Measurements from ENCODE around the gene MACROD2.
"Not testable (repeated sequence)": the region's sequence is repeated elsewhere in the genome, so short reads cannot be mapped to it uniquely, and the experiment has no call there.

MACROD2 gene

GRCh38 chr20:15506311-15506710, 1511.0 kb downstream of the MACROD2 start:
- no peaks in the 10 kb centered on the region for H3K9me3 ChIP-seq (ENCODE audit: low read length)
- no peaks in the 10 kb centered on the region for H3K4me1 ChIP-seq (ENCODE audit: insufficient read depth, low read length)
- no peak overlapping the region for H2AFZ ChIP-seq (ENCODE audit: low read depth, low read length)
- no peaks in the 10 kb centered on the region for H3K36me3 ChIP-seq (ENCODE audit: insufficient read depth, low read length)
- H3K27me3 ChIP-seq (ENCODE audit: insufficient read depth, low read length): no peaks in the 10 kb centered on the region
- no peak overlapping the region for H3K4me3 ChIP-seq (ENCODE audit: low read length)

- Histone ChIP-seq H3K36me3 (ENCODE audit: insufficient read depth, low read length) (no peaks in the 10 kb centered on the region), H3K4me3 (ENCODE audit: low read length) (no peak overlapping the region), H3K27me3 (ENCODE audit: insufficient read depth, low read length) (no peaks in the 10 kb centered on the region), H2AFZ (ENCODE audit: low read depth, low read length) (no peak overlapping the region), H3K4me1 (ENCODE audit: insufficient read depth, low read length) (no peaks in the 10 kb centered on the region), H3K9me3 (ENCODE audit: low read length) (no peaks in the 10 kb centered on the region)
Measured at GRCh38 chr20:15507151-15507550, 1511.8 kb downstream of the MACROD2 start.

DNA sequence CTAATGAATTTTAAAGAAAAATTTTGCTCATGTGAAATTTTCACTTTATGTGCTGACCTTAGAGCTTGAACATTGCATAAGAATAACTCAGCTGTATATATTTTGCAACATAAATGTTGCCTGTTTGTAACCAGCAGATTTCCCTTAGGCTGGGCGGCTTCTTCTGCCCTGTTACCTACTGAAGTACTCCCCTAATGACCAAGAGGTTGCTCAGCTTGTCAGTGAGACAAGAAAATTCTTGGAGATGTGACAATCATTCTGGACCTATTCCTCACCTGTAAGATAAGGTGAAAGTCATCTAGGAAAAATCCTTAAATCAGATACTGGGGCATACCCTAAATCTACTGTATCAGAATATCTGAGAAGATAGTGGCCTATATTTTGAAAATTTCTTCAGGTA, 1516.2 kb downstream of the MACROD2 start:
- Histone ChIP-seq H3K4me3 (ENCODE audit: low read length) (no peak overlapping the region), H3K9me3 (ENCODE audit: low read length) (no peaks in the 10 kb centered on the region), H3K27me3 (ENCODE audit: insufficient read depth, low read length) (no peaks in the 10 kb centered on the region), H3K4me1 (ENCODE audit: insufficient read depth, low read length) (no peaks in the 10 kb centered on the region), H3K36me3 (ENCODE audit: insufficient read depth, low read length) (no peaks in the 10 kb centered on the region), H2AFZ (ENCODE audit: low read depth, low read length) (no peak overlapping the region)

DNA sequence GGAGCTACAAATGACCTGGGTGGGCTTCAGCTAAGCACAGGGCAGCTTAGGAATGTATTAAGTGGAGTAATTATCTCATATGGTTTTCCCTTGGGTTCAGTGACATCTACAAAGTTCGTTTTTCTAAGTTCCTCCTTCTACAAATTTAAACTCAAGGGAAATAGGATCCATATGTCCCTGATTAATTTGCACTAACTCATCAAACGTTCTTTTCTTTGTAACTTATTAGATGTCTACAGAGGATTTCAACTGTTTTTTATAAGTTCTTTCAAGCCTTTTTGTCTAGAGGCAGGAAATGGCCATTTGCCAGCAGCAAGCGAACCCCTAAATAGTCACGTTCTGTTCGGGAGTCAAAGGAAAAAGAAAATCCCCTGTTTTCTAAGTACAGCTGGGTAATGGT, 1517.6 kb downstream of the MACROD2 start:
- Histone ChIP-seq H3K4me1 (ENCODE audit: insufficient read depth, low read length) (peaks cover 9% of the 10 kb centered on the region), H3K9me3 (ENCODE audit: low read length) (no peaks in the 10 kb centered on the region), H2AFZ (ENCODE audit: low read depth, low read length) (no peak overlapping the region), H3K27me3 (ENCODE audit: insufficient read depth, low read length) (no peaks in the 10 kb centered on the region), H3K36me3 (ENCODE audit: insufficient read depth, low read length) (no peaks in the 10 kb centered on the region), H3K4me3 (ENCODE audit: low read length) (no peak overlapping the region)

DNA sequence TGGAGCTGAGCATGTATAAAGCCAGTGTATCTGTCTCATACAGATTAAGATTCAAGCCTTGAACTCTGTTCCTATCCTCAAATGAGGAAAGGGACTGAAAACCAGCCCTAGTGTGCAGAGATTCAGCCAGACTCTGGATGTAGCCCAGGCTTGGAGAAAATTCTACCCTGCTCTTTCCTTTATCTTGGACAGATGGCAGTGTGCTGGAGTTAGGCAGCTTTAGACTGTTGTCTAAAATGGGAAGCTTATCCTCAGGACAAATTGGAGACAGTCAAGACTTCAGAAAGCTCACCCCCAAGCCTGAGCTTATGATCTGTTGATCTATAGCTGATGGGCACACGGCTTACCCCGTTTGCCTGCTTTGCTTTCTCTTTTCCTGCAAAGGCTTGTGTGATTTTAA, 1520.4 kb downstream of the MACROD2 start:
- Histone ChIP-seq H3K27me3 (ENCODE audit: insufficient read depth, low read length) (no peaks in the 10 kb centered on the region), H3K36me3 (ENCODE audit: insufficient read depth, low read length) (no peaks in the 10 kb centered on the region), H3K9me3 (ENCODE audit: low read length) (no peaks in the 10 kb centered on the region), H3K4me1 (ENCODE audit: insufficient read depth, low read length) (peaks cover 16% of the 10 kb centered on the region), H3K4me3 (ENCODE audit: low read length) (no peak overlapping the region), H2AFZ (ENCODE audit: low read depth, low read length) (no peak overlapping the region)

DNA sequence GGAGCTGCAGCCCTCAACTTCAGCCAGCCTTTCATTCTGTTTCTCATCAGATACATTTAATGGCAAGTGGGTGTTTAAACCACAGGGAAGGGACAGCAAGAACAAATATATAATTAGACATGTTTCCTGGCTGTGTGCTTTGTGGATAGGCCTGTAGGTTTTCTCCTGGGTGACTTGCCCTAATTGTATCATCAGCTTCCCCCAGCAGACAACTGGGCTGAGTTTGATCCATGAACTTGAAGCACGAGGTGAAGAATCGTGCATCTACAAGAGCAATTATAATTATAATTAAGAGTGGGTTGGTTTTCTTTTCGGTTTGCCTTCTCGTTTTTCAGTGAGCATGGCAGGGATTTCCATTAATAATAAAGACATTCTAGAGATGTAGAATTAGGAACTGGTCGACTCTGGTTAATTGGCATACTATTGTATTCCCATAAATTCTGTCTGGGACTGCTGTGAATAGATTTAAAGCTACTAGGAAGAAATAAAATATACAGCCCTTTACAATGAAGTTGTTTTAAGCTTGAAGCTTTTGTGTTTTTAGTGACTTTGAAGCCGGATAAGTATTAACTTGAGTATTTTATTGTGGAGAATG, 1525.7 kb downstream of the MACROD2 start:
- H3K9me3 ChIP-seq (ENCODE audit: low read length): peaks cover 2% of the 10 kb centered on the region
- no peak overlapping the region for H3K4me3 ChIP-seq (ENCODE audit: low read length)
- H3K36me3 ChIP-seq (ENCODE audit: insufficient read depth, low read length): no peaks in the 10 kb centered on the region
- no peak overlapping the region for H2AFZ ChIP-seq (ENCODE audit: low read depth, low read length)
- H3K4me1 ChIP-seq (ENCODE audit: insufficient read depth, low read length): peaks cover 18% of the 10 kb centered on the region
- no peaks in the 10 kb centered on the region for H3K27me3 ChIP-seq (ENCODE audit: insufficient read depth, low read length)

DNA sequence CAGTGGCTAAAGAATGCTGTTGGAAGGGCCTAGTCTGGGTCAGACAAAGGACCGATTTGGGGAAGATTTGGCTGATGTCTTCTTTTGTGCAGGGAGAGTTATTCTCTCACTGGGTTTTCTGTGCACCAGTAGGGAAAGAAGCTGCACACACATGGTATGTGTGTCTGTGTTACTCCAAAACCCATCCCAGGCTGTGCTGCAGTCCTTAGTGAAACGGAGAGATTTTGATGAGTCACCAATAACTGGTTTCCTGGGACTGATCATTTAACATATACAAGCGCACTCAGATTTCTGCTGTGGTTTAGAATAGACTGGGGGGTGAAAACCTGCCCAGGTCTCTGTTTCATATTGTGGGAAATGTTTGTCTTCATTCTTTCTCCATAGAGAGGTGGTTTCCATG, 1528.1 kb downstream of the MACROD2 start:
- H3K27me3 ChIP-seq (ENCODE audit: insufficient read depth, low read length): no peaks in the 10 kb centered on the region
- no peak overlapping the region for H2AFZ ChIP-seq (ENCODE audit: low read depth, low read length)
- peaks cover 2% of the 10 kb centered on the region for H3K9me3 ChIP-seq (ENCODE audit: low read length)
- no peak overlapping the region for H3K4me3 ChIP-seq (ENCODE audit: low read length)
- no peaks in the 10 kb centered on the region for H3K36me3 ChIP-seq (ENCODE audit: insufficient read depth, low read length)
- peaks cover 5% of the 10 kb centered on the region for H3K4me1 ChIP-seq (ENCODE audit: insufficient read depth, low read length)

GRCh38 chr20:15528391-15529111, 1533.2 kb downstream of the MACROD2 start:
- no peaks in the 10 kb centered on the region for H3K4me1 ChIP-seq (ENCODE audit: insufficient read depth, low read length)
- no peak overlapping the region for H2AFZ ChIP-seq (ENCODE audit: low read depth, low read length)
- H3K9me3 ChIP-seq (ENCODE audit: low read length): peaks cover 2% of the 10 kb centered on the region
- no peaks in the 10 kb centered on the region for H3K27me3 ChIP-seq (ENCODE audit: insufficient read depth, low read length)
- H3K4me3 ChIP-seq (ENCODE audit: low read length): no peak overlapping the region
- no peaks in the 10 kb centered on the region for H3K36me3 ChIP-seq (ENCODE audit: insufficient read depth, low read length)

GRCh38 chr20:15535863-15536262, 1540.5 kb downstream of the MACROD2 start:
- Histone ChIP-seq H3K4me3 (ENCODE audit: low read length) (no peak overlapping the region), H3K9me3 (ENCODE audit: low read length) (no peaks in the 10 kb centered on the region), H3K27me3 (ENCODE audit: insufficient read depth, low read length) (no peaks in the 10 kb centered on the region), H3K4me1 (ENCODE audit: insufficient read depth, low read length) (peaks cover 16% of the 10 kb centered on the region), H3K36me3 (ENCODE audit: insufficient read depth, low read length) (no peaks in the 10 kb centered on the region), H2AFZ (ENCODE audit: low read depth, low read length) (no peak overlapping the region)

GRCh38 chr20:15537200-15537599, 1541.9 kb downstream of the MACROD2 start:
- not testable (repeated sequence) for H3K27me3 ChIP-seq (ENCODE audit: insufficient read depth, low read length); H3K36me3 ChIP-seq (ENCODE audit: insufficient read depth, low read length); H2AFZ ChIP-seq (ENCODE audit: low read depth, low read length); H3K4me3 ChIP-seq (ENCODE audit: low read length); H3K9me3 ChIP-seq (ENCODE audit: low read length)
- H3K4me1 ChIP-seq (ENCODE audit: insufficient read depth, low read length): peaks cover 16% of the 10 kb centered on the region

- no peak overlapping the region for H2AFZ ChIP-seq (ENCODE audit: low read depth, low read length)
Measured at GRCh38 chr20:15542655-15543054, 1547.3 kb downstream of the MACROD2 start.

DNA sequence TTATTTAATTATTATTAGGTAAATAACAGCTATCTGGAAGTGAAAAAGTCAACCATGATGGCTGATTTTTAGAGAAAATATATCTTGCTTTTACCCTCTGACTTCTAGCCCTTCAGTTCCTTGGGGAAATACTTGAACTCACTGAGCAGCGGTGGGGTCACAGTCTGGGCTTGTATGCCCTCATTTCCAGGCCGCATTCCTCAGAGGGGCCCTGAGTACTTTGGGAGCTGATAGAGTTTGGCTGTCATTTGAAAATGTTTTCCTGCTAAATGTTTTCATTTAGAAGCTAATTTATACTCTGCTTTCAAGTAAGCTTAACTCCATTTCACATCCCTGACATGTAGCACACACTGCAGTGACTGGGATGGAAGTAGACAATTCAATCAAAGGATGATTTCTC, 1549.4 kb downstream of the MACROD2 start:
- Histone ChIP-seq H3K27me3 (ENCODE audit: insufficient read depth, low read length) (no peaks in the 10 kb centered on the region), H2AFZ (ENCODE audit: low read depth, low read length) (no peak overlapping the region), H3K9me3 (ENCODE audit: low read length) (peaks cover 5% of the 10 kb centered on the region), H3K36me3 (ENCODE audit: insufficient read depth, low read length) (no peaks in the 10 kb centered on the region), H3K4me1 (ENCODE audit: insufficient read depth, low read length) (no peaks in the 10 kb centered on the region), H3K4me3 (ENCODE audit: low read length) (no peak overlapping the region)

More at GRCh38 chr20:15542655-15543054, 1547.3 kb downstream of the MACROD2 start:
- no peak overlapping the region for H3K4me3 ChIP-seq (ENCODE audit: low read length)
- H3K4me1 ChIP-seq (ENCODE audit: insufficient read depth, low read length): peaks cover 12% of the 10 kb centered on the region
- peaks cover 5% of the 10 kb centered on the region for H3K9me3 ChIP-seq (ENCODE audit: low read length)
- H3K36me3 ChIP-seq (ENCODE audit: insufficient read depth, low read length): no peaks in the 10 kb centered on the region
- no peaks in the 10 kb centered on the region for H3K27me3 ChIP-seq (ENCODE audit: insufficient read depth, low read length)

- Histone ChIP-seq H3K36me3 (ENCODE audit: insufficient read depth, low read length) (no peaks in the 10 kb centered on the region), H3K4me1 (ENCODE audit: insufficient read depth, low read length) (no peaks in the 10 kb centered on the region), H2AFZ (ENCODE audit: low read depth, low read length) (no peak overlapping the region), H3K9me3 (ENCODE audit: low read length) (peaks cover 5% of the 10 kb centered on the region), H3K4me3 (ENCODE audit: low read length) (no peak overlapping the region), H3K27me3 (ENCODE audit: insufficient read depth, low read length) (no peaks in the 10 kb centered on the region)
Measured at GRCh38 chr20:15546525-15547023, 1551.3 kb downstream of the MACROD2 start.
